NCI-H1048 (cell line): Measurements from ENCODE around the gene THBS4.

Experiments used
- DNase-seq: peaks from one replicate; lab custom pipeline; 2025; lab: John Stamatoyannopoulos, UW

The THBS4 gene

GRCh38 chr5:80116465-80116864, 81.3 kb downstream of the THBS4 start:
- DNase-seq, result no peak

DNA sequence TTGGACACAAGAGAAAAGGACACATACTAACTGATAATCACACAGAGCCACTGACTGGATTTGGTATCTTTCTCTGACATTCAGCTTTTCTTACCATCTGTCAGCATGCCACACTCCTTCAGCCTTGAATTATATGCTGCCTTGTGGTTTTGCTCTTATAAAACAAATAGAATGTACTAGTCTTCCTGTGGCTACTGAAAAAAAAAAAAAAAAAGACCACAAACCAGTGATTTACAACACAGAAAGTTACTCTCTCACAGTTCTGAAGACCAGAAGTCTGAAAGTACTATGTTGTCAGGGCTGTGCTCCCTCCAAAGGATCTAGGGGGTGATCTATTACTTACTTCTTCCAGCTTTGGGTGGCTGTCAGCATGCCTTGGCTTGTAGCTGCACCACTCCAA, 82.3 kb downstream of the THBS4 start:
- no peak for DNase-seq

GRCh38 chr5:80119372-80119771, 84.2 kb downstream of the THBS4 start:
- DNase-seq, result no peak

- no peak for DNase-seq
These were observed 87.4 kb downstream of the THBS4 start for GRCh38 chr5:80122579-80122978.

- no peak for DNase-seq
These were observed 89.2 kb downstream of the THBS4 start for GRCh38 chr5:80124121-80124918.

DNA sequence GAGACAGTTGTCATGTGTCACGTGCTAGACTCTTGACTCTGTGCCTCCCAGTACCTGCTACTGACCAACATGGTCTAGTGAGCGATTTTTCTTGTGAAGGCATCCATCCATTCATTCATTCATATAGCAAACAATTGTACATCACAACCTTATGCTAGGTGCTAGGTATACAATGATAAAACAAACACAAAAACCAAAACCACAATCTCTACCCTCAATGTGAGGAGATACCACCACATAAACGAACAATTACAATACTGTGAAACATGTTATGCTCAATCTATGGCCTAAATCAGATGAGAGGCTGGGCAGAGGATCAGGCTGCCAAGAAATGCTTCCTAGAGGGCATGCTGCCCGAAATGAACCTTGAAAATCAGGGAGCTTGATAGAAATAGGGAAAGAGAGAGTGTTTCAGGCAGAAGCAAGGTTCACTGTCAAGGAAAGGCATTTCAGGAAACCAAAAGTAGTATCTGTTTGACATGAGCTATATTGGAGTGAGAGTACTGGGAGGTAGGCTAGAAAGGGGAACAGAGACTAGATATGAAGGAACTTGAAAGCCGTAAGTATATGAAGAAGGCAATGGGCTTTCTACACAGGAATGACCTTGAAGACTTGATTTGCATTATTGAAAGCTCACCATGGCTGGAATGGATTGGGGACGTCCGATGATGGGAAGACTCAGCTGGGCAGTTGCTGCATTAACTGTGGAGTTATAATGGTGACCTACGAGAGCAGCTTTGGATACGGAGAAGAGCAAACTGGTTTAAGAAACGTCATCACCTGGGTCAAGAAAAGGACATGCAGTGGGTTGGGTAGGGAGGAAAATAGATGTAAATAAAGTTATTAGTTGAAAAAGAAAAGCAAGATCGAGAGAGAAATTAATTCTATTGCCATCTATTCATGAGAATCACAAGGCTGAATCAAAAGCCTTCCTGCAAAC, 90.1 kb downstream of the THBS4 start:
- DNase-seq, result no peak

DNA sequence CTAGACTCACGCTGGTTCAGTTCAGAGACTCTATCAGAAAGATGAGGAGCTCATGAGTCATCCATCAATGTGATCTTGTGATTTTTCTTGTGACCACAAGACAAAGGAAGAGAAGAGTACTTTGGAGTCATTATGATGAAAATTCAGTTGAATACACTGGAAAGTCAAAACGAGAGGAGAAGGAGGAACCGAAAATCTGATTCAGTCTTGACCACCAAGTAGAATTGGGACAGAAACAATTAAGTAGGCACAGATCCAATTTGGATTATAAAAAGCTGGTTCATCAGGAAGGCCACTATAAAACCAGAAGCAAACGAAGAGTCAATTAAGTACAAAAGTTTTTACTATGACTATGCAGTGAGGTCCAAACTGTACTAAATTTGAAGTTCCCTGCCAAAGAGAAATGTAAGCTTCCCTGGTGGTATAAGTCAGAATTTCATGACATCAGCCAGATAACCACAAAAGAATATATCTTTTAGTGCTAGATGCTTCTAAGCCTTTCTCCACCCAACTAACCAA, 90.9 kb downstream of the THBS4 start:
- DNase-seq, result no peak

DNA sequence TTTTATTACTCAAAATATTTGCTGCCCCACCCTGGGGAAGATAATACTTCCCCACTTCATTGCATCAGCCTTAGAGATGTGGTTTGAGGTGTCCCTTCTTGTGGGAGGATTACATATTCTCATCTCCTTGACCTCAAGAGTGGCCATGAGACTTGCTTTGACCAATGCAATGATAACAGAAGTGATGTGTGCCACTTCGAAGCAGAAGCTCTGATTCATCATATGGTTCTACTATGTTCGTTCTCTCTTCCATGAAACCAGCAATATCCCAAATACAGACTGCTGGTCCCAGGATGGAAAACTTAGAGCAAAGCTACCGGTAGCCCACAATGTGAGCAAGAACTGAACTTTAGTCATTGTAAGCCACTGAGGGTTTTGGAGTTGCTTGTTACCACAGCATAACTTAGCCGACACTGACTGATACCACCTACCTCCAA, 92.0 kb downstream of the THBS4 start:
- no peak for DNase-seq

- no peak for DNase-seq
These were observed 93.0 kb downstream of the THBS4 start for GRCh38 chr5:80128141-80128540.

GRCh38 chr5:80129146-80129545, 94.0 kb downstream of the THBS4 start:
- DNase-seq, result no peak
